GM21619 (cell line): ENCODE measurements around the gene POU2F3.
A peak's percentile ranks its signal among the peaks of the same experiment; 100 is the strongest.

Experiments
- ATAC-seq: cut with Tn5 transposase; IDR thresholded peaks from one replicate; pipeline ENCODE4 v1.9.1; 2021; ENCODE audit not compliant: unreplicated experiment

POU2F3 gene

GRCh38 chr11:120280600-120281051 is 40.7 kb downstream of the POU2F3 start:
- ATAC-seq = no peak

- no peak for ATAC-seq
These were observed 41.3 kb downstream of the POU2F3 start for GRCh38 chr11:120281143-120281795.

GRCh38 chr11:120283124-120283523 is 43.2 kb downstream of the POU2F3 start:
- ATAC-seq = no peak

- ATAC-seq = no peak
These were observed 44.3 kb downstream of the POU2F3 start for GRCh38 chr11:120284272-120284671.

- ATAC-seq = no peak
These were observed 45.3 kb downstream of the POU2F3 start for GRCh38 chr11:120285256-120285655.

- ATAC-seq = no peak
These were observed 48.1 kb downstream of the POU2F3 start for GRCh38 chr11:120288021-120288420.

- ATAC-seq = no peak
These were observed 49.5 kb downstream of the POU2F3 start for GRCh38 chr11:120289426-120289825.

- ATAC-seq = no peak
These were observed 51.0 kb downstream of the POU2F3 start for GRCh38 chr11:120290956-120291355.

GRCh38 chr11:120293038-120293800 is 53.3 kb downstream of the POU2F3 start:
- no peak for ATAC-seq

GRCh38 chr11:120294096-120294495 is 54.2 kb downstream of the POU2F3 start:
- ATAC-seq = no peak

GRCh38 chr11:120295099-120295498 is 55.2 kb downstream of the POU2F3 start:
- no peak for ATAC-seq

GRCh38 chr11:120296554-120296953 is 56.6 kb downstream of the POU2F3 start:
- no peak for ATAC-seq

- no peak for ATAC-seq
These were observed 58.5 kb downstream of the POU2F3 start for GRCh38 chr11:120298461-120298860.

GRCh38 chr11:120302001-120302805 is 62.3 kb downstream of the POU2F3 start:
- ATAC-seq = no peak

GRCh38 chr11:120303004-120303637 is 63.2 kb downstream of the POU2F3 start:
- ATAC-seq = peak; percentile 73

- ATAC-seq = no peak
These were observed 64.6 kb downstream of the POU2F3 start for GRCh38 chr11:120304526-120304925.

GRCh38 chr11:120305286-120305685 is 65.3 kb downstream of the POU2F3 start:
- ATAC-seq = no peak

- ATAC-seq = no peak
These were observed 66.7 kb downstream of the POU2F3 start for GRCh38 chr11:120306519-120307242.

- no peak for ATAC-seq
These were observed 67.5 kb downstream of the POU2F3 start for GRCh38 chr11:120307476-120307875.

GRCh38 chr11:120308081-120308480 is 68.1 kb downstream of the POU2F3 start:
- ATAC-seq = no peak
